ENCODE results near the gene CACNA1A.
A peak's percentile ranks its signal among the peaks of the same experiment; 100 is the strongest.
"Not testable (repeated sequence)": the region's sequence is repeated elsewhere in the genome, so short reads cannot be mapped to it uniquely, and the experiment has no call there.

The CACNA1A gene

GRCh38 chr19:13215572-13216380 lies 290.5 kb downstream of the CACNA1A start:
- DNase-seq: peak; percentile 9

DNA sequence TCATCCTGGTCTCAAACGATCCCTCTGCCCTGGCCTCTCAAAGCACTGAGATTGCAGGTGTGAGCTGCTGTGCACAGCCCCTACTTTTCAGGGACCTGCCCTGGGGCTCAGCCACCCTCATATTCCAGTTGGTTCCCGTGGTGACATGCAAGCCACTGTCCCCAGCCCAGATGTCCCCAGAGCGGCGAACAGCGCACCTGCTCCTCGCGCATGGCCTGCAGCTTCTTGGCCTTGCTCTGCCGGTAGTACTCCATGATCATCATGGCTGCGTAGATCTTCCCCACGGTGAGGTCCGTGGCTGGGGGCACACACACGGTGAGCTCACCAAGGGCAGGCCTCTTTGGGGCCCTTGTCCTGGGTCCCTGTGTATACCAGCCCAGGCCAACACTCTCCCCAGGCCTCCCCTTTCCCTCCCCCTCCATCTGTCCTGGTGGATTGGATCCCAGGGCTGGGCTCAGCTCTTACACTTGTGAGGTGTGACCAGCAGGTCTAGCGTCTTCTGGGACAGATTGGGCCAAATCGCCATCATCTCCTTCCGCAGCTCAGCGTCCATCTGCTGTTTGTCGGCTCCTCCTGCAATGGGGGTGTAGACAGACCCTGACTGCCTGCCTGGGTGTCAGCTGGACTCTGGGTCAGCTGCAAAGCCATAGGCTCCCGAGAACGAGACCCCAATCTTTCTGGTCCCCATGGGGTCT lies 292.1 kb downstream of the CACNA1A start:
- DNase-seq: no peak

- DNase-seq: peak; percentile 77
These were observed 293.4 kb downstream of the CACNA1A start for GRCh38 chr19:13212759-13213330.

DNA sequence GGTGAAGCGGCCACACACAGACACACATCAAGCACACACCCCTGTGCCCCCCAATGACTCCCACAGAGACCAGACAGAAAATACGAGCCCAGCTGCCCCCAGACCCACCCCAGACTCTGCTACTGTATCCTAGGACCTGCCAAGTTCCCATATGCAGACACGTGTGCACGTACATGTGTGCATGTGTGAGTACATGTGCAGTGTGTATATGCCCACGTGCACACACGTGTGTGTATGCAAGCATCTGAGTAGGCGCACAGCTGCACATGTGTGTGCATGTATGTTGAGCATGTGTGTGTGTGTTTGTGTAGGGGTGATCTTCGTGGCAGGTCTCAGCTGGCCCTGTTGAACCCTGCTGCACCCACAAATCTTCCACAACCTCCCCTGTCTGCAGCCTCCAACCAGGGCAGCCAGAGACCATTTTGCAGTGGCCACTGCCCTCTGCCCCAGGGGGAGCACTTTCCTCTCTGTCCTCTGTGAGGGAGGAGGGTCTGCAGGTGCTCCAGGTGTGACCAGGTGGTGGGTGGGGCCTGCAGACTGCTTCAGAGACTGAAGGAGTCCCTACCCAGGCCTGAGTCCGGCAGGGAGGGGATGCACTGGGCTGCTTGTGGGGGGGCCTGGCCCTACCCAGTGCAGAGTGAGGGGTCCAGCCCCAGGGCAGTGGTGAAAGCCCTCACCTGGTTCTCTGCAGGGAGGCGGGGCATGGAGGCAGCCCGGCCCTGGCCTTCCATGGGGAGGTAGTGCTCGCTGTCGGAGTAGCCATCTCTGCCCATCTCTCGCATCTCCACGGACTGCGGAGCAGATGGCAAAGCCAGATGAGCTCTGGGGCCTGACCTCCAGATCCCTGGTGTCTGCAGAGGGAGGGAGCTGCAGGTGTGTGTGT lies 294.6 kb downstream of the CACNA1A start:
- no peak for DNase-seq

GRCh38 chr19:13210941-13211340 lies 295.3 kb downstream of the CACNA1A start:
- DNase-seq: no peak

DNA sequence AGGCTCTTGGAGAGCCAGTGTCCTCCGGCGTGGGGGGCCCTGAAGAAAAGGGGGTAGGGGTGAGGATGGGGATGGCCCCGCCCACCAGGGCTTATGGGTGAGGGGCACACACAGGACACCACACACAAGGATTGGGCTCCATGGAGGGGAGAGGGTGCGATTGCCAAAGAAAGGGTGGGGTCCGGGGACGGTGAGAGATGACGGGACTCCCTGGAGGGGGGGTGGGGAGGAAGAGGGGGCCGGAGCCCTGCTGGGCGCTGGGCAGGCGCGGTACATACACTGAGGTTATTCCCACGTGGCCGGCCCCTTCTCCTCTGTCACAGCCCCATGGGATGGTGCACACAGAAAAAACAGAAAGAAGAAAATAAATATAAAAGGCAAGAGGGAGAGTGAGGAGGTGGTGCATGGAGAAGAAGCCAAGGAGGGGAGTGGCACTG lies 295.9 kb downstream of the CACNA1A start:
- no peak for DNase-seq

DNA sequence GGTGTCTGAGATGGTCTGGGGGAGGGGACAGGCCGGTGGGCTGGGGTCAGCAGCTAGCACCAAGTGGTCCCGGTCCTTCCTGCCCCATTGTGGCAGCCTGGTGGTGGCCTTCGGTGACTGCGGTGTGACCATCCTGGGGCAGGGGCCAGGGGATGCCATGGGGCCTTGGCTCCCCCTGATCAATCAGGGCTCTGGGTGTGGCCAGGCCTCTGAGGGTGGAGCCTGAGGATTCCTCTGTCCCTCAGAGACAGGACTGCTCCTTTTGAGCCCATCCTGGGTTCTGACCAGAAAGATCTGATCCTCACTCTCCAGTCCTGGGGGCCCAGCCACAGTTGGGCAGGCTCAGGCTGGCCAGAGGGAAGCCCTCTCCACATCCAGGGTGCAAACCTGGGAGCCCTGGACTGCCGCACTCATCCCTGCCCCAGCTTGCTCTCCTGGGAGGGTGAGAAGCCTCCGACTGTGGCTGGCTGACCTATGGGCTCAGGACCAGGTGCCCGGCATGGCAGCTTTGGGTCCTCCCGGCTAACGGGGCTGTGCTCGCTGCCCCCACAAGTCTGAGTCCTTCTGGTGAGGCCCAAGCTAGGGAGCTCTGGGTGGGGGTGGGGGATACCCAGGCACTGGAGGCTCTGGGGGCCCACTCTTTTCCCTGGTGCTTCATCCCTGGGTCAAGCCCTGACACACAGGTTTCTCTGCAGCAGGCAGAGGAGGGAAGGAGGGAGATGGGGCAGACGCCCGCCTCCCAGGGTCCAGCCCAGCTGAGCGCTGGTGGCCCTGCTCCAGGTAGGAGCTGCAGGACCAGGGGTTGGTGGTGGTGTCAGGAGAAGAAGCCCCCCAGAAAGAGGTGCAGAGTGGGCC lies 296.6 kb downstream of the CACNA1A start:
- no peak for DNase-seq

GRCh38 chr19:13208672-13209483 lies 297.4 kb downstream of the CACNA1A start:
- DNase-seq: no peak

GRCh38 chr19:13207846-13208671 lies 298.2 kb downstream of the CACNA1A start:
- peak; percentile 51 for DNase-seq

DNA sequence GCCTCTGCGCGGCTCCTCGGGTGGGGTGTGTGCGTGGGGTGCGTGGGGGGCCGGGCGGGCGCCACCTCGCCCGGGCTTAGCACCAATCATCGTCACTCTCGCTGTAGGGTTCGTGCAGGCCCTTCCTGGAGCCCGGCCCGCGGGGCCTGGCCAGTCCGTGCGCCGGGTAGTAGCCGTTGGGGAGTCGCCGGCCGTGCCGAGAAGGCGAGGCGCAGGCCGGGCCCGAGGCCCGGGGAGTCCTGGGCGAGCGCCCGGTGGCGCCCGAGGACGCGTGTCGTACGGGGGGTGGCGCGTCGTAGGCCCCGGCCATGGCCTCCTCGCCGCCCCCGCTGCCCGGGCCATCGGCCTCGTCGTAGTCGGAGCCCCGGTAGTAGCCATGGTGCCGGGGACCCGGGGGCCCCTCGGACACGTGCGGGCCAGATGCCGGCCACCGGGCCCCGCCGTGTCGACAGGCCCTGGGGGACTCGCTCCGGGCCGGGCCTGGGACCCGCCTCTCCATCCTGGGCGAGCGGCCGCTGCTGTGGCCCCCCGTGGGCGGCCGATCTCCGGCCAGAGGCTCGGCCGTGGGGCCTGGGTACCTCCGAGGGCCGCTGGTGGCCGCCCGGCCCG lies 298.9 kb downstream of the CACNA1A start:
- no peak for DNase-seq

DNA sequence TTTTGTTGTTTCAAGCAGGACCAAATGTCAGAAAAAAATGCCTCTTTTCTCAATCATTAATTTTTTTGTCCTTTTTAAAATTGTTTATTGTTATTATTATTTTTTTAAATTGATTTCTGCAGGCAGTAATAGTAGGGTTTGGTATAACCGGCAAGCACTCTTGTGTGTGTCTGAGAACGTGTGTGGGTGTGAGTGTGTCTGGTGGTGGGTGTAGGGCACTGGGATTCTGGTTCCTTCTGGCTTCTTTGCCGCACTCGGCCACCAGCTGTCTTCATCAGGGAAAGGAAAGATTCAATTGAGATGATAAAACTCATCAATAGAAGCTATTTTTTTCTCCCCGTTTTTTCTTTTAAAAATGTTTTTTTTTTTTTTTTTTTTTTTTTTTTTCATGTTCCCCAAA lies 299.7 kb downstream of the CACNA1A start:
- DNase-seq: no peak

DNA sequence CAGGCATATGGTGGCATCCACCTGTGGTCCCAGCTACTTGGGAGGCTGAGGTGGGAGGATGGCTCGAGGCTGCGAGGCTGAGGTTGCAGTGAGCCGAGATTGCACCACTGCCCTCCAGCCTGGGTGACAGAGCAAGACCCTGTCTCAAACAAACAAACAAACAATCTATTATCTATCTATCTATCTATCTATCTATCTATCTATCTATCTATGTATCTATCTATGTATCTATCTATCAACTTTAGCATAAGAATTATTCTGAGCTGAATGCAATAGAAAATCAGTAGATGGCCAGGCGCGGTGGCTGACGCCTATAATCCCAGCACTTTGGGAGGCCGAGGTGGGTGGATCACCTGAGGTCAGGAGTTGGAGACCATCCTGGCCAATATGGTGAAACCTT lies 304.2 kb downstream of the CACNA1A start:
- DNase-seq: not testable (repeated sequence)

DNA sequence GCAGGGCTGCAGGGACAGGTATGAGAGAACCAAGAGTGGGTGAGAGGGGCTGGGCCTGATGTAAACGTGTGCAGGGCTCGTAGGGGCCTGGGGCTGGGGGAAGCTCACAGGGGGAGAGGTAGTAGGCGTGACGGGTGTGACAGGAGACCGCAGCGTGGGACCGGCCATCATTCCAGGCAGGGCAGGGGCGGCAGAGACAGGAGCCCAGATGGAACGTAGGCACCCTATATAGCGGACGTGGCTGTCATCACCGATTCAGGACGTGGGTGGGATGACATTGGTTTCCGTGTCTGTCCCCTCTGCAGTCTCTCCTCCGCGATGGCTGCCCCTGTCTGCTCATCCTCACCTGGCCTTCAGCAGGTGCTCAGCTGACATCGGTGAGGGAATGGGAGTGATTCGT lies 307.6 kb downstream of the CACNA1A start:
- DNase-seq: no peak

DNA sequence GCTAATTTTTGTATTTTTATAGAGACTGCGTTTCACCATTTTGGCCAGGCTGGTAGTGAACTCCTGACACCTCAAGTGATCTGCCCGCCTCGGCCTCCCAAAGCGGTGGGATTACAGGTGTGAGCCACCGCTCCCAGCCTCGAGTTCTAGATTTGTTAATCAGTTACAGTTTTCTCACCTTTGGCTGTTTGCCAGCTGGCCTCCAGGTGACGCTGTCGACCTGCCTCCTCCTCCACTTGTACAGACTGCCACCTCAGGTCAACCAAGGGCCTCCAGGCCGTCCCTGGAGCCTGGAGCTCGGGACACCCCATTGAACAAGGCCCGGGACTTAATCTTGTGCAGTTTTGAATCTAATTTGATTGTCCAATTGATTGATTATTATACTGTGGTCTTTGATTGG lies 310.6 kb downstream of the CACNA1A start:
- DNase-seq: peak; percentile 59

DNA sequence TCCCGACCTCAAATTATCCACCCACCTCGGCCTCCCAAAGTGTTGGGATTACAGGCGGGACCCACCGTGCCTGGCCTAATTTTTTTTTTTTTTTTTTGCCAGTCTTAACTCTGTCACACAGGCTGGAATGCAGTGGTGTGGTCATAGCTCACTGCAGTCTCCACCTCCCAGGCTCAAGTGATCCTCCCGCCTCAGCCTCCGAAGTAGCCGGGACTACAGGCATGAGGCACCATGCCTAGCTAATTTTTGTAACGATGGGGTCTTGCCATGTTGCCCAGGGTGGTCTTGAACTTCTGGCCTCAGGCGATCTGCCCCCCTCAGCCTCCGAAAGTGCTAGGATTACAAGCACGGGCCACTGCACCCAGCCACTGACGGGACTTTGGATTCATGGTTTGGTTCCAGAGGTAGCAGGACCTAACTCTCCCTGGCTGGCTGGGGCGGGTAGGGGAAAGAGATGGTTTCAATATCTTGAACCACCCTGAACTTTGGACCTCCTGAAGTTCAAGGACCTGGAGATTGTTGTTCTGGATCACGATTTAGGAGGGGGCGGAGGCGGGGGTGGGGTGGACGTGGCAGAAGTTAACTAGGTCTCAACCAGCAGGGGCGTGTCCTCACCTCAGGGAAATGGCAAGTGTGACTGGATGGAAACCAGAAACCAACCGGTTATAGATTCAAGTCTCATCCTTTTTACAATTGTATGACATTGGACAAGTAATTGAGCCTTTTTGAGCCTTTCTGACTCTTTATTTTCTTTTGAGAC lies 315.3 kb downstream of the CACNA1A start:
- no peak for DNase-seq

DNA sequence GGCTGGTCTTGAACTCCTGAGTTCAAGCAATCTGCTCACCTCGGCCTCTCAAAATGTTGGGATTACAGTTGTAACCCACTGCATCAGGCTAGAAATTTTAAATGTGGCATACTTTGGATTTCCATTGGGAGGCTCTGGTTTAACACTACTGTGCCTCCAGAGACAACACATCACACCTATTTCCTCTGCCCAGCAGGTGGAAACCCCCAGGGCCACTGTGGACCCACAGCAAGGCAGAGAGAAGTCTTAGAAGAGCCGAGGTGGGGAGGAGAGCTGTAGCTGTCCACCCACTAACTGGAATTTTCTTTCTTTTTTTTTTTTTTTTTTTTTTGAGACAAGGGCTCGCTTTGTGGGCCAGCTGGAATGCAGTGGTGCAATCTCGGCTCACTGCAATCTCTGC lies 316.7 kb downstream of the CACNA1A start:
- DNase-seq: no peak

GRCh38 chr19:13187419-13187818 lies 318.9 kb downstream of the CACNA1A start:
- DNase-seq: no peak

GRCh38 chr19:13186688-13187087 lies 319.6 kb downstream of the CACNA1A start:
- not testable (repeated sequence) for DNase-seq

Data from activated CD4-positive, alpha-beta T cell treated with anti-CD3 and anti-CD28 coated beads, Interleukin-2, amount 50 U/mL, for 1 hour (primary cell).